ENCODE measurements around the gene WHRN. TPM values are rescaled to one million over a fixed set of nuclear protein-coding genes. Genes with fewer than 3 reads are reported as not detected.

WHRN gene
- polyA plus RNA-seq, 4 donors, result 2.7 to 12.9 (median 7.9) TPM

DNA sequence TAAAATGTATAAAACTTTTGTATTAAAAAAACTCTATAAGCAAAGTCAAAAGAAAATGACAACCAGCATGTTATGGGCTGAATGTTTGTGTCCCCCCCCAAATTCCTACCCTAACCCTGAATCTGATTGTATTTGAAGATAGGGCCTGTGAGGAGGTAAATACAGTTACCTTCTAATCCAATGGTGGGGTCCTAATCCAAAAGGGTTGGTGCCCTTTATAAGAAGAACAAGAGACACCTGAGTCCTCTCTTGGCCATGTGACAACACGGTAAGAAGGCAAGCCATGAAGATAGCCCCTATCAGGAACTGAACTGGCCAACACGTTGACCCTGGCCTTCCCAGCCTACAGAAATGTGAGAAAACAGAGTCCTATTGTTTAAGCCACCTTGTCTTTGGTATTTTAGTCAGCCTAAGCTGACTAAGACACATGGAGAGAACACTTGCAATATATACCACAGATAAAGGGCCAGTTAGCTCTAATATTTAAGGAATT lies 67.8 kb downstream of the WHRN start:
- H3K4me1 ChIP-seq (ENCODE audit: control insufficient read depth in 3 of 3, insufficient read depth in 2 of 3, low read depth in 1 of 3, low read length in 2 of 3), result no peaks in the 10 kb centered on the region
- no peaks in the 10 kb centered on the region for H3K9me3 ChIP-seq (ENCODE audit: control insufficient read depth in 2 of 2, insufficient read depth in 1 of 2, low read depth in 1 of 2, low read length in 1 of 2)
- DNase-seq, result no peak
- H3K27ac ChIP-seq (ENCODE audit: low read depth in 1 of 3, low read length in 2 of 3), result no peak overlapping the region
- WGBS, 3 donors, result 53 to 72% (median 57%) methylated on average over 2 of the region's 2 CpGs
- H3K36me3 ChIP-seq (ENCODE audit: control insufficient read depth in 3 of 3, insufficient read depth in 2 of 3, low read depth in 1 of 3, low read length in 3 of 3), result peaks cover 0 to 3% (median 0%) of the 10 kb centered on the region in 3 donors
- no peaks in the 10 kb centered on the region for H3K27me3 ChIP-seq (ENCODE audit: control insufficient read depth in 3 of 3, insufficient read depth in 3 of 3, low read length in 3 of 3)
- no peak overlapping the region for H3K4me3 ChIP-seq (ENCODE audit: low read depth in 1 of 3, low read length in 3 of 3)
- FAIRE-seq, result no peak

- H3K27ac ChIP-seq (ENCODE audit: low read depth in 1 of 3, low read length in 2 of 3), result no peak overlapping the region
- peaks cover 0 to 3% (median 0%) of the 10 kb centered on the region in 3 donors for H3K36me3 ChIP-seq (ENCODE audit: control insufficient read depth in 3 of 3, insufficient read depth in 2 of 3, low read depth in 1 of 3, low read length in 3 of 3)
- no peak overlapping the region for H3K4me3 ChIP-seq (ENCODE audit: low read depth in 1 of 3, low read length in 3 of 3)
- WGBS, 3 donors, result 20 to 45% (median 32%) methylated on average over 9 of the region's 9 CpGs
- H3K9me3 ChIP-seq (ENCODE audit: control insufficient read depth in 2 of 2, insufficient read depth in 1 of 2, low read depth in 1 of 2, low read length in 1 of 2), result no peaks in the 10 kb centered on the region
- FAIRE-seq (no peak), DNase-seq (peak; percentile 41 to 46)
- no peaks in the 10 kb centered on the region for H3K27me3 ChIP-seq (ENCODE audit: control insufficient read depth in 3 of 3, insufficient read depth in 3 of 3, low read length in 3 of 3)
- no peaks in the 10 kb centered on the region for H3K4me1 ChIP-seq (ENCODE audit: control insufficient read depth in 3 of 3, insufficient read depth in 2 of 3, low read depth in 1 of 3, low read length in 2 of 3)
Measured at GRCh38 chr9:114434878-114435311, 70.4 kb downstream of the WHRN start.

DNA sequence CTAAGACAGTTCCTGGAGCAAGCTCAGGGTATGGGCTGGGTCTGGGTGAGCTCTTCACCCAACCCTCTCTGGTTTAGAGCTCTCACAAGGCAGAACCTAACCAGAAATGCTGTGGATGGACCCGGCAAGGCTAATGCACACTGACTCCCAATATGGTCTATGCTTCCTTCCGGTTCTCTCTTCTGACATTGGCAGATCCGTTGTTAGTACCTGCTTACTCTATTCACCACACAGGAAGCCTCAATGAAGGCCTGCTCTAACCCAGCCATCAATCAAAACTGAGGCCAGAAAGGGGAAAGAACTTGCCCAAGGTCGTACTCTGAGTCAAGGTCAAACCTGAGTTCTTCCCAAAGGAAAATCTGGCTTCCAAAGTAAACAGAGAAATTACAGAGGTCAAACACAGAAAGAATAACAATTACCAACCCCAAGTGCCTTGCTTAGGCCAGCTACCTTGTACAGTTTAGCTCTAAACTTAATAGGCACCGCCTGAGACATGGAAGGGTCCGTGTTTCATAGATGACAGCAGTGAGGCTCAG lies 71.5 kb downstream of the WHRN start:
- no peak for DNase-seq
- Histone ChIP-seq H3K27ac (ENCODE audit: low read depth in 1 of 3, low read length in 2 of 3) (no peak overlapping the region), H3K4me1 (ENCODE audit: control insufficient read depth in 3 of 3, insufficient read depth in 2 of 3, low read depth in 1 of 3, low read length in 2 of 3) (no peaks in the 10 kb centered on the region), H3K4me3 (ENCODE audit: low read depth in 1 of 3, low read length in 3 of 3) (no peak overlapping the region), H3K9me3 (ENCODE audit: control insufficient read depth in 2 of 2, insufficient read depth in 1 of 2, low read depth in 1 of 2, low read length in 1 of 2) (no peaks in the 10 kb centered on the region), H3K27me3 (ENCODE audit: control insufficient read depth in 3 of 3, insufficient read depth in 3 of 3, low read length in 3 of 3) (no peaks in the 10 kb centered on the region), H3K36me3 (ENCODE audit: control insufficient read depth in 3 of 3, insufficient read depth in 2 of 3, low read depth in 1 of 3, low read length in 3 of 3) (peaks cover 0 to 7% (median 0%) of the 10 kb centered on the region in 3 donors)
- 56 to 68% (median 65%) methylated on average over 6 of the region's 6 CpGs for WGBS, 3 donors
- no peak for FAIRE-seq

- no peak for DNase-seq
- Histone ChIP-seq H3K4me3 (ENCODE audit: low read depth in 1 of 3, low read length in 3 of 3) (no peak overlapping the region), H3K4me1 (ENCODE audit: control insufficient read depth in 3 of 3, insufficient read depth in 2 of 3, low read depth in 1 of 3, low read length in 2 of 3) (no peaks in the 10 kb centered on the region), H3K9me3 (ENCODE audit: control insufficient read depth in 2 of 2, insufficient read depth in 1 of 2, low read depth in 1 of 2, low read length in 1 of 2) (no peaks in the 10 kb centered on the region), H3K27me3 (ENCODE audit: control insufficient read depth in 3 of 3, insufficient read depth in 3 of 3, low read length in 3 of 3) (no peaks in the 10 kb centered on the region), H3K27ac (ENCODE audit: low read depth in 1 of 3, low read length in 2 of 3) (no peak overlapping the region), H3K36me3 (ENCODE audit: control insufficient read depth in 3 of 3, insufficient read depth in 2 of 3, low read depth in 1 of 3, low read length in 3 of 3) (peaks cover 0 to 7% (median 0%) of the 10 kb centered on the region in 3 donors)
- FAIRE-seq, result no peak
- 92 to 93% (median 92%) methylated on average over 15 of the region's 15 CpGs for WGBS, 3 donors
Measured at GRCh38 chr9:114433086-114433485, 72.2 kb downstream of the WHRN start.

DNA sequence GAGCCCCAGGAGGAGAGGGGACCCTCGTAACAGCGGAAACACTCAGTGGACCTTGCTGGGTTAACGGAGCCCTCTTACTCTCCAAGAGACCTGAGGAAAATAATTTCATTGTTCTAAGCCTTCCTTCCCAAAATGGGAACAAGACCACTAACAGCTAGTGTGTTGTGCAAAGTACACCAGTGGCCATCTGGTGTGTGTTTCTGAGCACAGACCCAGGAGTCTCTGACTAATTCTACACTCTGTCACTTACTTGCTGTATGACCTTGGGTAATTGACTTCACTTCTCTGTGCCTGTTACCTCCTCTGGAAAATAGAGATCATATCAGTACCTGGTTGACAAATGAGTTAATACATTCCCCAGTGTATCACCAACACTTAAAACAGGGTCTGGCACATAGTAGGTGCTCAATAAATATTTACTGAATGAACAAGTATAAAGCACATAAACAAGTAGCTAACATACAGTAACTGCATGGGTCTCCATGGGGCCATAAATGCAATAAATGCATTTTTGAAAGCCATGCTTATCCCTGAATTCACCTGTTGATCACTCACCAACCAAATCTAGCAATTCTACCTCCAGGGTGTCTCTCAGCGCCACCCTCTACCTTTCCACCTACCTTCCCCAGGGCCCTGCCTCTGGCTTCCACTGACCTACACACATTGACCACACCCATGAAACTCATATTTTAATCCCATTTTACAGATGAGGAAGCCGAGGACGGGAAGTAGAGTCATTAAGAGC lies 72.8 kb downstream of the WHRN start:
- 76 to 81% (median 79%) methylated on average over 6 of the region's 6 CpGs for WGBS, 3 donors
- Histone ChIP-seq H3K4me1 (ENCODE audit: control insufficient read depth in 3 of 3, insufficient read depth in 2 of 3, low read depth in 1 of 3, low read length in 2 of 3) (no peaks in the 10 kb centered on the region), H3K27ac (ENCODE audit: low read depth in 1 of 3, low read length in 2 of 3) (no peak overlapping the region), H3K36me3 (ENCODE audit: control insufficient read depth in 3 of 3, insufficient read depth in 2 of 3, low read depth in 1 of 3, low read length in 3 of 3) (peaks cover 0 to 7% (median 0%) of the 10 kb centered on the region in 3 donors), H3K9me3 (ENCODE audit: control insufficient read depth in 2 of 2, insufficient read depth in 1 of 2, low read depth in 1 of 2, low read length in 1 of 2) (no peaks in the 10 kb centered on the region), H3K4me3 (ENCODE audit: low read depth in 1 of 3, low read length in 3 of 3) (no peak overlapping the region), H3K27me3 (ENCODE audit: control insufficient read depth in 3 of 3, insufficient read depth in 3 of 3, low read length in 3 of 3) (no peaks in the 10 kb centered on the region)
- no peak for DNase-seq
- no peak for FAIRE-seq

DNA sequence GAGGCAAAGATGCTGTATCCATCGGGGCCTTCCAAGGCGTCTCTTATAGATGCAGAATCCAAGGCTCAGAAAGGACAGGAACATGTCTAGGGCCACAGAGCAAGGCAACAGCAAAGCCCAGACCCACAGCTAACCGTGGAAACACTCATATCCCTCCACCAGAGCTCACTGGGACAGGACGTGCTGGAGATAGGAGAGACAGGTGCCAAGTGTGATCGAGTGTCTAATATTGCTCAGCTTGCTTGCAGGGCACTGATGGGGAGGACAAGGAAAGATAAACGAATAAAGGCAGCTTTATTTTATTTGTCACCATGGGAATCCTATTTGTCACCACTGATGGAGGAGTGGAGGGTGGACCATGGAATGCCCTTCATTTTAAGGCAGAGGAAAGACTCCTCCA lies 73.5 kb downstream of the WHRN start:
- H3K4me3 ChIP-seq (ENCODE audit: low read depth in 1 of 3, low read length in 3 of 3), result no peak overlapping the region
- WGBS, 3 donors, result 84 to 87% (median 85%) methylated on average over 6 of the region's 6 CpGs
- peaks cover 0 to 7% (median 0%) of the 10 kb centered on the region in 3 donors for H3K36me3 ChIP-seq (ENCODE audit: control insufficient read depth in 3 of 3, insufficient read depth in 2 of 3, low read depth in 1 of 3, low read length in 3 of 3)
- no peaks in the 10 kb centered on the region for H3K9me3 ChIP-seq (ENCODE audit: control insufficient read depth in 2 of 2, insufficient read depth in 1 of 2, low read depth in 1 of 2, low read length in 1 of 2)
- DNase-seq, result no peak
- H3K27me3 ChIP-seq (ENCODE audit: control insufficient read depth in 3 of 3, insufficient read depth in 3 of 3, low read length in 3 of 3), result no peaks in the 10 kb centered on the region
- no peak for FAIRE-seq
- H3K4me1 ChIP-seq (ENCODE audit: control insufficient read depth in 3 of 3, insufficient read depth in 2 of 3, low read depth in 1 of 3, low read length in 2 of 3), result no peaks in the 10 kb centered on the region
- H3K27ac ChIP-seq (ENCODE audit: low read depth in 1 of 3, low read length in 2 of 3), result no peak overlapping the region

DNA sequence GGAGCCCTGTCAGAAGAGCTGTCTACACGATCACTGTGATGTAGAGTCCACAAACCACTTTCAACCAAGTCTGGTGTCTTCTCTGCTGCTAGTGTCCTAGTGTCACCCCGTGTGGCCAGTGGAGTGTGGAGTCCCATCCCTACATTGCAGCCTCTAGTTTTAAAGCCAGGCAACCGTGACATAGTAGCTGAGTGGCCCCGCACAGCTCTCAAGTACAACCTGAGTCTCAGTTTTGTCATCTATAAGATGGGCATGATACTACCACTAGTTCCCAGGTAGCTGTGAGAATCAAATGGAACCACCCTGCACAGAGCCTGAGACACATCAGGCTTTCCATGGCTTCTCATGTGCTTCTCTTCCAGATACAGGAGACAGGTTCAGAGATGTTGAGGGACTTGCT lies 74.3 kb downstream of the WHRN start:
- FAIRE-seq, result no peak
- no peak for DNase-seq
- no peaks in the 10 kb centered on the region for H3K27me3 ChIP-seq (ENCODE audit: control insufficient read depth in 3 of 3, insufficient read depth in 3 of 3, low read length in 3 of 3)
- 87 to 89% (median 88%) methylated on average over 4 of the region's 4 CpGs for WGBS, 3 donors
- H3K27ac ChIP-seq (ENCODE audit: low read depth in 1 of 3, low read length in 2 of 3), result no peak overlapping the region
- H3K4me1 ChIP-seq (ENCODE audit: control insufficient read depth in 3 of 3, insufficient read depth in 2 of 3, low read depth in 1 of 3, low read length in 2 of 3), result no peaks in the 10 kb centered on the region
- H3K4me3 ChIP-seq (ENCODE audit: low read depth in 1 of 3, low read length in 3 of 3), result no peak overlapping the region
- peaks cover 0 to 10% (median 0%) of the 10 kb centered on the region in 3 donors for H3K36me3 ChIP-seq (ENCODE audit: control insufficient read depth in 3 of 3, insufficient read depth in 2 of 3, low read depth in 1 of 3, low read length in 3 of 3)
- H3K9me3 ChIP-seq (ENCODE audit: control insufficient read depth in 2 of 2, insufficient read depth in 1 of 2, low read depth in 1 of 2, low read length in 1 of 2), result no peaks in the 10 kb centered on the region

DNA sequence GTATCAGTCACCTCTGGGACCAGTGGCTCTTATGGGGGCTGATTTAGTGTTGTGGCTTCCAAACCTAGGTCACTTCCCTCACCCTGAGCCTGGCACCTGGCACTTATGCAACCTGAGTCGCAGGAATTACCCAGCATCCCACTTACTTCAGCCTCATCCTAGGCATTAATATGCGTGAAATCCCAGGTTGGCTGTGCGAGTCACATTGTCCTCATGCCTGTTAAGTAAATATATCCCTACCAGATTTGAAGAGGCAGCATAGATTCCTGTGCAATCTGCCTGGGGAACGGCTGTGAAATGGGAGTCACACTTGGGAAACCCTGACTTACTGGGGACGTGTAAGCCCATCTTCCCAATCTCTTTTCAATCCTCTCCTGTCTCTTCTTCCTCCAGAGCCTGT lies 74.8 kb downstream of the WHRN start:
- Histone ChIP-seq H3K9me3 (ENCODE audit: control insufficient read depth in 2 of 2, insufficient read depth in 1 of 2, low read depth in 1 of 2, low read length in 1 of 2) (no peaks in the 10 kb centered on the region), H3K4me3 (ENCODE audit: low read depth in 1 of 3, low read length in 3 of 3) (no peak overlapping the region), H3K27me3 (ENCODE audit: control insufficient read depth in 3 of 3, insufficient read depth in 3 of 3, low read length in 3 of 3) (no peaks in the 10 kb centered on the region), H3K4me1 (ENCODE audit: control insufficient read depth in 3 of 3, insufficient read depth in 2 of 3, low read depth in 1 of 3, low read length in 2 of 3) (no peaks in the 10 kb centered on the region), H3K36me3 (ENCODE audit: control insufficient read depth in 3 of 3, insufficient read depth in 2 of 3, low read depth in 1 of 3, low read length in 3 of 3) (peaks cover 0 to 10% (median 0%) of the 10 kb centered on the region in 3 donors), H3K27ac (ENCODE audit: low read depth in 1 of 3, low read length in 2 of 3) (no peak overlapping the region)
- DNase-seq (no peak), FAIRE-seq (no peak)
- 84 to 90% (median 89%) methylated on average over 5 of the region's 5 CpGs for WGBS, 3 donors
